Erythroblast (primary cell): ENCODE measurements around the gene LENG8.

ENCODE experiments used
- GATA1 ChIP-seq: IDR thresholded peaks from 2 replicates; pipeline ENCODE4 v1.6.1; 2011; ENCODE audit warnings: low read depth, mild to moderate bottlenecking, control low read depth, low read length, moderate library complexity
- POLR2A ChIP-seq: IDR thresholded peaks from 2 replicates; pipeline ENCODE4 v1.6.1; 2011; ENCODE audit warnings: mild to moderate bottlenecking, low read length

DNA sequence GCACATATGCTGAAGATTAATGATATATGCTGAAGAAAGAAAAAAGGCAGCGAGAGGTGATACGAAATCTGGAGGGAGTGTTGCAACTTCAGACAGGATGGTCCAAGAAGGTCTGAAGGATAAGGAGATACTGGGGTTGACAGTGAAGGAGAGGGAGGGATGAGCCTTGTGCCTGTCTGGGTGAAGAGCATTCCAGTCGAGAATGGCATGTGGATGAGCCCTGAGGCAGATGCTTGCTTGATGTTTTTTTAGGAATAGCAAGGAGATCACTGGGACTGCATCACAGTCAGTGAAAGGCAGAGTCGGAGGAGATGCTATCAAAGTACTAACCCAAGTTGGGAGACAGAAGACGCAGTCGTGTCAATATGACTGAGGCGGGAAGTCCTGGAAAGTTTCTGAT is 40.3 kb downstream of the LENG8 start:
- TF ChIP-seq POLR2A (no peak), GATA1 (no peak)
